AG04450 (cell line): ENCODE data around the gene PRKD2. TPM values are rescaled to one million over a fixed set of nuclear protein-coding genes. Genes with fewer than 3 reads are reported as not detected.

Experiments
- CTCF ChIA-PET: fragments of 300-600, 350-600 bp; formaldehyde crosslinking; extraction: SDS; loops from one replicate; lab custom pipeline; 2022; ENCODE audit warnings: antibody characterized with exemption, inconsistent platforms; lab: Charles Lee
- POLR2A ChIA-PET: fragments of 350-600 bp; formaldehyde crosslinking; extraction: SDS; loops from one replicate; lab custom pipeline; 2021; ENCODE audit warnings: antibody characterized with exemption, inconsistent platforms; lab: Yijun Ruan, JAX
- DNase-seq: peaks from one replicate; pipeline ENCODE4 v3.0.0-alpha.2; 2011; ENCODE audit warnings: low read depth, low spot score
- H3K27ac ChIP-seq: one replicate; pipeline ENCODE4 v1.5.1; 2012; ENCODE audit warnings: low read depth, low read length, control low read depth
- H3K27me3 ChIP-seq: one replicate; pipeline ENCODE4 v1.6.0; 2012; ENCODE audit warnings: low read length; ENCODE audit not compliant: control insufficient read depth, insufficient read depth
- H3K4me3 ChIP-seq: 2 replicates; pipeline ENCODE4 v1.5.1; 2011; ENCODE audit warnings: mild to moderate bottlenecking, low read depth, low read length, control low read depth
- H3K9me3 ChIP-seq: 2 replicates; pipeline ENCODE4 v1.5.1; 2012; ENCODE audit warnings: low read length; ENCODE audit not compliant: control insufficient read depth, insufficient read depth
- CTCF ChIP-seq: IDR thresholded peaks from 2 replicates; pipeline ENCODE4 v1.5.1; 2011; ENCODE audit warnings: low read depth, low read length, control low read depth, inconsistent platforms
- polyA plus RNA-seq: library from polyadenylated mRNA; depleted of rRNA; stranded (reverse); fragments of >200 nt; gene quantifications from 2 replicates; pipeline ENCODE4 v1.2.3, GENCODE V29; 2011

Gene PRKD2
- polyA plus RNA-seq, 1 experiment, result 6.7 TPM

GRCh38 chr19:46656541-46656940 is 60.4 kb downstream of the PRKD2 start:
- H3K9me3 ChIP-seq, result no peaks in the 10 kb centered on the region
- TF ChIP-seq CTCF, result no peak
- H3K27me3 ChIP-seq, result no peaks in the 10 kb centered on the region
- DNase-seq, result no peak
- H3K27ac ChIP-seq, result no peak overlapping the region
- CTCF ChIA-PET, result interaction anchor here (3.9 kb wide), 1 partner anchor 42 kb away, joined by 13 read pairs; no protein-coding TSS in a partner anchor
- H3K4me3 ChIP-seq, result no peak overlapping the region
- POLR2A ChIA-PET, result interaction anchor here (1.1 kb wide), 1 partner anchor 17 kb away, joined by 4 read pairs; no protein-coding TSS in a partner anchor

GRCh38 chr19:46654621-46655152 is 62.2 kb downstream of the PRKD2 start:
- H3K27me3 ChIP-seq, result no peaks in the 10 kb centered on the region
- H3K27ac ChIP-seq, result no peak overlapping the region
- no peak overlapping the region for H3K4me3 ChIP-seq
- TF ChIP-seq CTCF, result no peak
- ChIA-PET CTCF (interaction anchor here (0.5 to 3.9 kb wide), 2 partner anchors 40 to 50 kb away, joined by 3 to 13 read pairs; no protein-coding TSS in a partner anchor), POLR2A (no interaction called here)
- no peak for DNase-seq
- no peaks in the 10 kb centered on the region; the same call in 1 of the 2 replicates for H3K9me3 ChIP-seq

- Histone ChIP-seq H3K9me3 (peaks cover 17% of the 10 kb centered on the region), H3K4me3 (no peak overlapping the region), H3K27me3 (peaks cover 3% of the 10 kb centered on the region), H3K27ac (no peak overlapping the region)
- DNase-seq, result no peak
- no peak for TF ChIP-seq CTCF
- POLR2A ChIA-PET, result no interaction called here
- CTCF ChIA-PET, result no interaction called here
Observed at GRCh38 chr19:46650445-46650844, 66.5 kb downstream of the PRKD2 start.

- Histone ChIP-seq H3K27me3 (peaks cover 3% of the 10 kb centered on the region), H3K9me3 (peaks cover 17% of the 10 kb centered on the region), H3K4me3 (no peak overlapping the region), H3K27ac (no peak overlapping the region)
- no peak for TF ChIP-seq CTCF
- CTCF ChIA-PET, result no interaction called here
- POLR2A ChIA-PET, result no interaction called here
- DNase-seq, result no peak
Observed at GRCh38 chr19:46648961-46649960, 67.7 kb downstream of the PRKD2 start.
